Measurements from ENCODE around the gene STN1.
"Not testable (repeated sequence)": the region's sequence is repeated elsewhere in the genome, so short reads cannot be mapped to it uniquely, and the experiment has no call there.

Gene STN1

DNA sequence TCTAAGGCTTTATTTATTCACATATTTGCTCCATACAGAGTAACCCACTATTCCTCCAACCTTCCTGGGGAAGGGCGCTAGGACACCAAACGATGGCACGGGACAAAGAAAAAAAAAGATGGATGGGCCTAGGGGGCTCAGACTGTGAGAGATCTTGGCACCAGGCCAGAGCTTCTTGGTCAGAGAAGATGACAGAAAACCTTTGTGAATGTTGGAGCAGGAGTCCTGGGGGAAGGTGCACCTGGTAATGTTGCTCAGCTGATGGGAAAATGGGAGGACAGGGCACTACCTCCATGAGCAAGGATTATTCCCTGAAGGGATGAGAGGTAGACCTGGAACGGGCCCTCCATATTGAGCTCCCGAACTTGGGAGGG, 61.2 kb downstream of the STN1 start:
- DNase-seq: peak; percentile 2

DNA sequence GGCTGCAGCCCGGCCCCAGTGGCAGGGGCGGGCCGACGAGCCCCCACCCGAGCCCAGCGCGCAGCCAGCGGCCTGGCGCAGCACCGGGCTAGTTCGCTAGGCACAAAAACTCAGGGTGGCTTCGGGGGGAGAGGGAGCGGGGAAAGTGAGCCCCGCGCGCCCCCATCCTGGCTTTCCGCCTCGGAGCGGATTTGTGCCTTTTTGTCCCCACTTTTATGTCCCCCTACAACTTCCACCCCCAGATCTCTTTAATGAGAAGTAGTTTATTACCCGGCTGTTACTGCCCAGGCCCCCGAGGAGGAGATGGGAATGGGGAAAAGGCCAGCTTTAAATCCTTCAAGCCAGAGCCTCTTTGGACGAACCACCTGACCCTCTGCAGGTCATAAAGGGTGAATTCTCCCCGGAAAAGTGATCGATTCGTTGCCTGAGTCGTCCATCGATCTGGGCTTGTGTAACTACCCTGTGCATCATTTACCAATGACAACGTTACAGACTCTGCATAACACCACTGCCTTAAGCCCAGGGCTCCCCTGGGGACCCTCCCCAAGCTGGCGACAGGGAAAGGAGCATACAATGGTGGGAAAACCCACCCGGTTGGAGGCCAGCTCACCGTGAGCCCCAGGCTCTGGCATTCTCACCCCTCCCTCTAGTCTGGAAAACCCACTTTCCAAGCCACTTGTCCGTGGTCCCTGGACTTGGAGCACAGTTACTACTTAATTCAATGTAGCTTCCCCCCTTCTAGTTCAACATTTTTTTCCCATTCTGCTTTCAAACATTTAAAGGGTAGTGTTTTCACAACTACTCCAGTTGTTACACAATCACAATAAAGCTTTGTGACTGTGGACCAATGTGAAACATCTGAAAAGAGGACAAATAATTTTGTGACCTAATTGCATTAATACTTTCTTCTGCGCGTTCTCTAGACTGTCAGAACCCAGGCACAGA, 61.9 kb downstream of the STN1 start:
- no peak for DNase-seq

DNA sequence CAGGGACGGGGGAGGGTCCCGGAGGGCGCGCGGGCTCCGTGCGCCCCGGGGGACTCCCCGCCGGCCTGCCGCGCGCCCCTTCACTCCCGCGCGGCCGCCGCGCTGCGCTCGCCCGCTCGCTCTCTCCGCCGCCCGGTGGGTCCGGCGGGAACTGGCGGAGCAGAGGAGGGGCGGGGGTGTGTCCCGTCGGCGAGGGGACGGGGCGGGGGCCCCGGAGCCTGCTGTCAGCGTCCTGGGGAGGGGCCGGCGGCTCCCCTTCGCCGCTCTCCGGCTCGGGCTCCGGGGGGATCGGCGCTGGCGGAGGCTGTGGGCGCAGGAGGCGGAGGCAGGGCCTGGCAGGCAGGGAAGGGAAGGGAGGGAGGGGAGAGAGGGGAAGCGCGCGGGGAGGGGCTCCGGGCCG, 62.6 kb downstream of the STN1 start, which contains the start of gene SH3PXD2A:
TSS of gene SH3PXD2A (minus strand) at position 153 of the 400 bp plus-strand sequence. CDS start 310 bp downstream, outside the sequence.
- peak; percentile 21 for DNase-seq

DNA sequence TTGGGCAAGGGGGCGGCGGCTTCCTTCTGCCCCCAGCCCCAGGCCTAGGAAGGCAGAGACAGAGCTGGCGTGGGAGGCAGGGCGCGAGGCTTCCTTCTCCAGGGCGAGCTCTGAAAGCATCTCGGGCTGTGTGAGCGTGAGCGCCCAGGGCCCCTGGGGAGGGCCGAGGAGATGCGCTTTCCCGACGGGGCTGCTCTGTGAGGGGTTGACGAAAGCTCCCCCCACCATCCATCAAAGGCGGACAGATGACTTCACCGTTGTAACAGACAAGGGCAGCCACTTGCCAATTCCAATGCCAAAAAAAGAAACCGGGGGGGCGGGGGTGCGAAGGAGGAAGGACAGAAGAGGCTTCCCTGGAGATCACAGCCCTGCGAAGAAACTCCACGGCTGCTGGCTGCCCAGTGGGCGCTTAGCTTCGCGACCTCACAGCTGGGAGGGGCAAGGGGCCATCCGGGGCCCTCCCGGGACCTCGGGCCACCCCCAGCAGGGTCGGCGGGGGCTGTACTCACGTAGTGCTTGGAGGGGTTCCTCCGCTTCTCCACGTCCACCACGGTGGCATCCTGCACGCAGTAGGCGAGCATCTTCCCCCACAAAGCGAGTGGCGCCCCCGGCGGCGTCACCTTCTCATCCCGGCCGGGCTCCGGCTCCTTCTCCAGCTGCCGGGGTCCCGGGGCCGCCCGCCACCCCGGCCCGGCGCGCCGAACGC, 63.1 kb downstream of the STN1 start:
- DNase-seq: peak; percentile 27

DNA sequence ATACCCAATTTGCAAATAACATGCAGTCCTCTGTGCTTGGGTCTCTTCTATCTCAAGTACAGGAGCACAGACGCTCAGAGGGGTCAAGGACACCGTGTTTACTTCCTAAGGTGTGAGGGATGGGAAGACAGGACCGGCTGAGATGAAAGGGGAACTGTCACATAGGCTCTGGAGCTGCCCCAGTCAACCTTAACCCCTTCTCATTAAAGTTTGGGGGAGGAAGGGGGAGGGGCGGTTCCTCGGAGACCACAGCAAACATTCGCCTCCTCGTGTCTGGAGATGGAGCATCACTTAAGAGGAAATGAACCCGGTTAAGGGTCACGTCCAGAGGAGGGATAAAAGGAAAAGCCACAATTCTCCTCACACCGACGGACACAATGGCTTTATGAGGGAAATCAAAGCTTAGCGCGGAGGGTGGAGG, 63.7 kb downstream of the STN1 start:
- no peak for DNase-seq

DNA sequence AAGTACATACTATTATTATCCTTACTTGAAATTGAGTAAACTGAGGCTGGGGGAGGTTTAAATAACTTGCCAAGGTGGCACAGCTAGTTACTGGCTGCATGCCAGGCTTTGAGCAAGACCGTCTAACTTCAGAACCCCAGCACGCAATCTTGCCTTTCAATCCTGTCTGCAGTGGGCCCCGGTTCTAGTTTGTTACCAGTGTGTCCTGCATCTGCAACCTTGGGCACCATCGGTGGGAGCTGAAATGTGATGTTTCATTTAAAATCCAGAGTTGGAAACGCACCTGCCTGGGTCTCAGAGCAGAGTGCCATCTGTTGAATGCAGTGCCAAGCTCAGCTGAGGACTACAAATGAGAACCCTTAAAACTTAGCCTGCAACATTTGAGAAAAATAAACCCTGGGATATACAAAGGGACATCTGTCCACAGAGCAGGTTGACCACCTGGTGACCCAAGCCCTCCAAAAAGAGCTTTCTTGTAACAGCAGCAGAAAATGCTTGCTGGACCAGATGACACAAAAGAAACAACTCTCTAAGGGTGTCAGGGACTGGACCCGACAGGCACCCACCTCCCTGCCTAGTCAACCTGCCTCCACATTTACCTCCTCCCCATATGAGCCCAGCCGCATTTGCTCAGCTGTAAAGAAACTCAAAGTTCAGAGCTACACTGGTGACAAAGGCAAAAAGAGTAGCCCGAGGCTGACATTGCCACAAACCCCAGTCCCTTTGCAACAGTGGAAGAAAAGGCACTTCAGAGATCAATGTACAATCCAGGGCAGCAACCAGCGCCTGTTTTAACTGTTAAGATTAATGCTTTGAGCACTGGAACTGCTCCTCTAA, 64.3 kb downstream of the STN1 start:
- DNase-seq: no peak

DNA sequence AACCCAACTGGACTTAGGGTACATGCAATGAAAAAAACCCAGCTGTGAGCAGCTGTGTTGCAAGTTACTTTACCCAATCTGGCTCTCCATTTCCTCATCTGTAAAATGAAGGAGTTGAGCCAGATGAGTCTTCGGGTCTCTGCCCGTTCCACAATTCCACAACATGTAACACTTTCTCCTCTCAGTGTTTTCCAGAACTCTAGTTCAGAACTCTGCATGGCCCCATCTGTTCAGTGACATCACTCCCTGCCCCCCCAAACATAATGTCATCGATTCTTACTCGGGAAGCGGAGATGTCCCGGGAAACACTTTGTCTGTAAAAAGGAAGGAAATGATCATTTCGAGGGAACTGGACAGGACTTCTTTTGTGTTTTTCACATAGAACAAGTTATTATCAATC, 65.1 kb downstream of the STN1 start:
- DNase-seq: no peak

DNA sequence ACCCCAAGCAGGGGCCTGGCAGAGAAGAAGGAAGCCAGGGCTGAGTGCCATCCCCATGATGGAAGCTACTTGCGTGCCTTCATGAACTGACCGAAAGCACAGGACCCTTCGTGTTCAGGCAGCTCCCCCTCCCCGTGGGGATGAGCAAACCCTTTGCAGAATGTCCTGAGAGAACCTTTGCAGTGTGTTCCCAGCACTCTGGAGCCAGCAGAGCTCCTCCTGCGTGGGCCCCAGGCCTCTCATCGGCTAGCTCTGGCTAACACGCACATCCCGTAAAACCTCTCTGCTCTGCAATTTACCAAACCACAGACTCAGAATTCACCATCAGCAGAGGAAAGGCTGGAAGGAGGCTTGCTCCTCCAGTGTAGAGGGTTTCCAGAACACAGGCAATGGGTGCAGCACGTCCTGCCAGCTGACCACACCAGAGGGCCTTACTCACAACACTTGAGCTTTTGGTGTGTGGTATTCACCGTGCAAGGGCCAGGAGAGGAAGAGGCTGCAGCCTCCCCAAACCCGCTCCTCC, 65.7 kb downstream of the STN1 start:
- no peak for DNase-seq

DNA sequence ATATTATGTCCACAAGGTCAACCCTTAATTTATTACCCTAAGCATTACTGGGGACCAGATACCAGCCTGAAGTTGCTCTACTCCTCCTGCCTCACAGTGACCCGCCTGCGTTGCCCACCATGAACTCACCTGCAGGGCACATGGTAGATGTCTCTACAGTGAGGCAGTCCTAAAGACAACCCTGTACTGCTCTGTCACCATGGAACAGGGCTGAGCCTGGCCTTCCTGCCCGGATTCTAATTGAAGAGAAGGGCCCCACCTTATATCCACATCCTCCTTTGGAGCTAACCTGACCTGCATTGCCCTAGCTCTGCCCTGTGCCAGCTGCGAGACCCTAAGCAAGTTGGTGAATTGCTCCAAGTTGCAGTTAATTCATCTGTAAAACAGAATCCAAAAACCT, 66.7 kb downstream of the STN1 start:
- no peak for DNase-seq

DNA sequence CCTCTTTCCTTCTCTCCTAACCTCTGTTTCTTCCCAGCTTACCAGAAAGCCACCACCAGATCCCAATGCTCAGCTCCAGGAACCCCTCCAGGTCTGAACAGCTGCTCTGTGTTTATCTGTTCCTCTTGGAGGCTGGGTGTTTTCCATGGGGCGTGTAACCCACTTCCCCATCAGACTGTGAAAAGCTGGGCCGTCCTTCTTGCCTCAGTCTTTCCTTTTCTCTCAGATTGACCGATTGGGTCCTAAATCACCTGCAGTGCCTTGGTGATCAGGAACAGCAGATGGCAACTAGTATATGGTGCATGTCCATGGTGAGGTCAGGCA, 67.5 kb downstream of the STN1 start:
- DNase-seq: no peak

DNA sequence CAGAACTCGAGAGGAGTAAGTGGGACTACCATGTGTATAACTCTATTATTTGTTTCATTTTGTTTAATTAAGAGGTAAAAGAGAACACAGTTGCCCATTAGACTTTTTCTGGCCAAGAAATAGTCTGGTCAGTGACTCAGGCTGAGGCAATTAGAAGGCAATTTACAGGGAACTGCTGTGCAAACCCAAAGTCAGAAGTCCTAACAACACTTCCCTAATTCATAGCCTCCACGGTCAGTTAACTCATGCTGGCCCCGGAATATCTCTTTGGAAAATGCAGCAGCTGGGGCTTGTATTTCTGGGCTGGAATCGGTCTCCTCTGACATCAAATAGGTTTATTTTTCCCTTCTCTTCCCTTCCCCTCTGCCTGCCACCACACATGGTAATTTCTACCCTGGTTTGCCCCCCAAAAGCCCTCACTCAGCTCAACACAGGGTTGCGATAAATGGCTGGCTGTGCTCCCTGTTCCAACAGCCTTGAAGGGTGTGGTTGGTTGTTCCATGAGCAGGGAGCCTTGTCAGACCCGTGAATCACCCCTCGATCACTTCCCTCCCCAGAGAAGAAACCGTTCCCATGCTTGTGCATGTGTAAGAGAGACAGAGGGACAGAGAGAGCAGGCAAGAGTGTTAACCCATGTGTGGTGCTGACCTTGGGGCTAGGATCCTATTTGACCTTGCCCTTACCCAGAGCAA, 68.0 kb downstream of the STN1 start:
- no peak for DNase-seq

DNA sequence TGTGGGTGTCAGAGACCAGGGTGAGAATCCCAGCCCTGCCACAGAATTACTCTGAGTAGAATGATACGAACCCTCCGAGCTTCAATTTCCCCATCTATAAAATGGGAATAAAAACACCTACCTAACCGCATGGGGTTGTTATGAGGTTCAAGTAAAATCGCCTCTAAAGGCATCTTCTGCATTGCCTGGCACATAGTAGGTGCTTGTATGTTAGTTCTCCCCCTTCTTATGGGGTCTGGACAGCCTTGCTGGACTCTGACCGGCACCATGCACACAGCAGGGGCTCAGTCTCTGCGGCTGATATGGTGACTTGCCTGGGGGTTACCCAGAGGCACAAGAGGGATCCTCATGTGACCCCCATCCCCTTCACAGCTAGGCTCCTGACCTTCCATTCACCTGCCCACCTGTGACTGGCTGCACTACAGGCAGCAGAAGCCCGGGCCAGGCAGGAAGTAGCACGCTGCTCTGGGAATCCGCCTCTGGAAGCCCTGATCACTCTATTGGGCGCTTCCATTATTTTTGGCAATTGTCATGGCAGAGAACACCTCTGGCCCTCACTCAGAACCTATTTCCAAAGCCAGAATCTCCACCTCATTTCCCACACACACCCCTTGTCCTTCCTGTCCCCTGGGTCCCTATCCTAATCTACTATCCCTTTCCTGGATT, 68.6 kb downstream of the STN1 start:
- no peak for DNase-seq

DNA sequence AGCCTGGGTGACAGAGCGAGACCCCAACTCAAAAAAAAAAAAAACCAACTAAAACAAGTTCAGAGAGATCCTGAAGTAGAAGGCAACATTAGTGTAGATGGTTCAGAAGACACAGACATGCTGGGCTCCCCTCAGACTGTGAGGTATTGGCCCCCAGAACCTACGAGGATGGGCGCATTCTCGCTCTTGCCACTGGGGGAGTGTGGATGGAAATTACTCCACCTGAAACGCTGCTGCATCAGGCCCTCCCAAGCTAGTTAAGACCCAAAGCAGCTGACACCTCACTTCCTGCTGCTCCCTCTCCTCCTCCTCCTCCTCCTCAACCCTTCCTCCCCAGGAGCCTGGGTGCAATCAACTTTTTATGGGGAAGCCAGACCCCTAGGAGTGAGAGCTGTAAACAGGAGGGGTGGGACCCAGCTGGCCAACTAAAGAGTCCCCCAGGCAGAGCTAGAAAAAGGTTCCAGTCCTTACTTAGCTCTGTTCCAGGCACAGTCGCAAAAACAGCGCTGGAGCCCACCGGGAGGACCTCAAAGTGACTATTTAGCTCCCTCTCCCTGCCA, 70.0 kb downstream of the STN1 start:
- DNase-seq: no peak

DNA sequence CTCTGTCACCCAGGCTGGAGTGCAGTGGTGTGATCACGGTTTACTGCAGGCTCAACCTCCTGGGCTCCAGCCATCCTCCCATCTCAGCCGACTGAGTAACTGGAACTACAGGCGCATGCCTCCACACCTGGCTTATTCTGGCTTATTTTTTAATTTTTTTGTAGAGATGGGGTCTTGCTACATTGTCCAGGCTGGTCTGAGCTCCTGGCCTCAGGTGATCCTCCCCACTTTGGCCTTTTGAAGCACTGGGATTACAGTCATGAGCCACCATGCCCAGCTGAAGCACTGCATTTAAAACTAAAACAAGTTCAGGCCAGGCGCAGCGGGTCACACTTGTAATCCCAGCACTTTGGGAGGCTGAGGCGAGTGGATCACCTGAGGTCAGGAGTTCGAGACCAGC, 70.6 kb downstream of the STN1 start:
- no peak for DNase-seq

DNA sequence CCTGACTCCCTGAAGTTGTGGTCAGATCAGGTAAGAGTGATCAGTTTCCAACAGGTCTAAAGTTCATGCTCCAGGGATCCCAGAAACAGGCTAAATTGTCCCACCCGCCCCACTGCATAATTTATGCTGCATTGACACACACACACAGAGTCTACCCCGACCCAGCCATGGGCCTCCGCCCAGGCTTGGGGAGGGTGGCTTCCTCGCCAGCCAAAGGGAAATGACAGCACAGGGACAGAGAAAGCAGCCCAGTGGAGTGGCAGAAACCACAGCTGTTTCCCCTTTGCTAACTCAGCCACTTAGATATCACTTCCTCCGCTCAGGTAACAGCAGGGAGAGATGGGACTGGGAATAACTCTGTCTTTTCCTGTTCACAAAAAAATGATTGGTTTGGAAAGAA, 72.0 kb downstream of the STN1 start:
- no peak for DNase-seq

DNA sequence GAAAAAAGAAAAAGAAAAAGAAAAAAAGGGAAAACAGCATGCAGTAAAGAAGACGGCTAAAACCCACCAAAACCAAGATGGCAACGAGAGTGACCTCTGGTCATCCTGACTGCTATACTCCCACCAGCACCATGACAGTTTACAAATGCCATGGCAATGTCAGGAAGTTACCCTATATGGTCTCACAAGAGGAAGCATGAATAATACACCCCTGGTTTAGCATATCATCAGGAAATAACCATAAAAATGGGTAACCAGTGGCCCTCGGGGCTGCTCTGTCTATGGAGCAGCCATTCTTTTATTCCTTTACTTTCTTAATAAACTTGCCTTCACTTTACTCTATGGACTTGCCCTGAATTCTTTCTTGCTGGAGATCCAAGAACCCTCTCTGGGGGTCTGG, 72.6 kb downstream of the STN1 start:
- DNase-seq: not testable (repeated sequence)

DNA sequence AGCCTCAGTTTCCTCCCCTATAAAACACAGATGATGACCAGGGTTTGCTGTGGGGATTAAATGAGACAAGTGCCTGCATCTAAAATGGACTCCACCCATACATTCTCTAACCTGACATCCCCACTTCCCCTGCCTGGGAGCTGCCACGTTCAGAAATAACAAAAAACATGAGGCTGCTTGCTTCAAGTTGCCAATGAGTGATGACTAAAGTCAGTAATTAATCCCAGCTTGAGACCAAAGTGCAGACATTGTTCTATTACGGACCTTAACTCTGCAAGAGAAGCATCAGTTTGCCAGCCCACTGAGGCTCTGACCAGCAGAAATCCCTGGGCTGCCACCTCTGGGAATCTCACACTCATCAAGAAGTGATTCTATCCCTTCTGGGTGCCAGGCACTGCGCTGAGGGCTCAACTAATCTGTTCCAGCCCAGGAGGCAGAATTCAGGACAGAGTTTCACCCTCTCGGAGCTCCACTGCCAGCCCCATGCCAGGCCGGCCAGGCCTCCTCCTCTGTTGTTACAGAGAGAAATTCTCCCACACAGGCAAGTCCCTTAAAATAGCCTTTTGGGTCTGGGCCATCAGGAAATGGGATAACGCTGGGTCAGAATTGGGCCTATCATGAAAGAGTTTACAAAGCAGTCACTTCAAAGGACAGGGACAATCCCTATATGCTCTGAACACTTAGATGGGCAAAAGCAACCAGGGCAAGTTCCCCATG, 74.0 kb downstream of the STN1 start:
- no peak for DNase-seq

DNA sequence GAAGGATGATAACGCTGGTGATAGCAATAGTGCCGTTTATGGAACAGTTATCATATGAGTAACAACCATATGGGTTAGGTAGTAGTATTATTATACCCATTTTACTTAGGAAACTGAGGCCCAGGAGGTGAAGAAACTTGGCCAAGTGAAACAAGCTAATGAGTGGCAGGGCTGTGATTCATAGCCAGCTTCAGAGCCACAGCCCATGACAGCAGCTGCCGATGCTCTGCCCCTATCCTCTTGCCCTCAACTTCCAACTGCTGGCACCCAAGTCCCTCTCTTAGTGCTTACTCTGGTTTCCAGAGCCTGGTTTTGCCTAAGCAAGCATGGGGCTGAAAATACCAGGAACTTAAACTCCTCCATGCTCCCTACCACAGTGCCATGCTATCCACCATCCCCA, 74.9 kb downstream of the STN1 start:
- no peak for DNase-seq

DNA sequence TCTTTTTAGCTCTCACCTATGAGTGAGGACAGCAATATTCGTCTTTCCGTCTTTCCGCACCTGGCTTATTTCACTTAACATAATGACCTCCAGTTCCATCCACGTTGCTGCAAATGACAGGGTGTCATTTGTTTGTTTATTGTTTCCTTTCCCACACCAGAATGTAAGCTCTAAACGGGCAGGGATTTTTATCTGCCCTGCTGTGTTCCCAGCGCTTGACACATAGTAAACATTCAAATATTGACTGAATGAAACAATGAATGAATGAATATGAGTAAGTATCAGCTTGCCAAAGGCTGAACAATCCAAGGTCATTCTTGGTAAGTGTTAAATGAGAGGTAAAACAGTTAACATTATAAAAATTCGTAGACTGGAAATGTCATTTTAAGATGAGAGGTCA, 75.4 kb downstream of the STN1 start:
- peak; percentile 41 for DNase-seq

DNA sequence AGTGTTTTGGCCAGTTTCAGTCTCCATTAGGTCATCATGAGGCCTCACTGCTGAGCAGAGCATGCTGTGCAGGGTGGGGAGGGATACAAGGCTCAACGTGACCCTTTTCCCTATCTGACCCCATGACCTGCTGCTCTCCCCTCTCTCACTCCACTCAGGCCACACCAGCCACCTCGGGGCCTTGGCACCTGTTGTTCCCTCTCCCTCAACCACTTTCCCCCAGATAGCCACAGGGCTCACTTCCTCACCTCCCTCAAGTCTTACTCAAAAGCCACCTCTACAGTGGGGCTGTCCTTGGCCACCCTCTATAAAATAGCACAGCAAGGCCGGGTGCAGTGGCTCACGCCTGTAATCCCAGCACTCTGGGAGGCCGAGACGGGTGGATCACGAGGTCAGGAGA, 76.5 kb downstream of the STN1 start:
- no peak for DNase-seq

DNA sequence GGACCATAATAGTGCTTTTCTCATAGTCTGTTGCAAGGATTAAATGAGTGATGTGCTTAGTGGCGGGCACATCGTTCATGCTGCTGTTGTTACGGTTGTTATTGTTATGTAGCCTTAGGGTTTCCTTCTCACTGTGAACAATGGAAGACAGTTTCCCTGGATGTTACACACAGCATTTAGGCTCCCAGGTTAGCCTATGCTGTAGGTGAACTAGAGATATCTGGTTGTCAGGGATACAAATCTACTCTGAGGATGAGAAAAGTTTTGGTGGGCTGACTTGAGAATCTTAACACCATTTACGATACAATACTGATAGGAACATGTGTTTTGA, 77.3 kb downstream of the STN1 start:
- no peak for DNase-seq

Data from NCI-H345 (cell line).